NCI-H146 treated with DMSO at 0.1 percent for 48 hours (cell line): Measurements from ENCODE around the gene SLC19A2.
A peak's percentile ranks its signal among the peaks of the same experiment; 100 is the strongest.

Source experiments
- DNase-seq: peaks from one replicate; lab custom pipeline; 2025; ENCODE audit not compliant: unreplicated experiment; lab: John Stamatoyannopoulos, UW

Gene SLC19A2

GRCh38 chr1:169478094-169478672 lies 7.6 kb downstream of the SLC19A2 start:
- DNase-seq: no peak

DNA sequence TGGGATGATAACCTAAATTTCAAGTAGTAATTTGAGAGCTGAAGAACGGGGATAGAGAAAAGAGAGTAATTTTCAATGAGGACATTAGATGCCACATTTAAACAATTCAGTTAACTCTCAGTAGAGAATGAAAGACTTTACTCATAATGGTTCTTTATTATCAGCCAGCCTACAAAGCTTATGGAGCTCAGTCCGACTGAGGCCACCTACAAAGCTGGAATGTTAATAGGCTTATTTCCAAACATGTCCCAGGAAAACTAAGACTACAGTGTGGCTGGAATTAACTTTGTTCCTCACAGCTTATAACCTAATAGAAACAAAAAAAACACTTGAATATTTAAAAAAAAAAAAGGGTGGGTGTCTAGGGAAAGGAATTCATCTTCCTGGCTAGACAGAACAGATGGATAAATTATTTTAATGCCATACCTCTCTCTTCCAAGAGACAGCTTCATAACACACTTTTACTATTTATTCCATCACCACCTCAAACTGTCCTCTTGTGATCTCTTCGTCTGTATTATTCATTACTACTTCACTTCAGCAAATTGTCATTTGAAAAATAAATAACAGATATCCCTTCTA lies 9.8 kb downstream of the SLC19A2 start:
- DNase-seq: no peak

- DNase-seq: no peak
Measured at GRCh38 chr1:169474302-169474995, 11.3 kb downstream of the SLC19A2 start.

DNA sequence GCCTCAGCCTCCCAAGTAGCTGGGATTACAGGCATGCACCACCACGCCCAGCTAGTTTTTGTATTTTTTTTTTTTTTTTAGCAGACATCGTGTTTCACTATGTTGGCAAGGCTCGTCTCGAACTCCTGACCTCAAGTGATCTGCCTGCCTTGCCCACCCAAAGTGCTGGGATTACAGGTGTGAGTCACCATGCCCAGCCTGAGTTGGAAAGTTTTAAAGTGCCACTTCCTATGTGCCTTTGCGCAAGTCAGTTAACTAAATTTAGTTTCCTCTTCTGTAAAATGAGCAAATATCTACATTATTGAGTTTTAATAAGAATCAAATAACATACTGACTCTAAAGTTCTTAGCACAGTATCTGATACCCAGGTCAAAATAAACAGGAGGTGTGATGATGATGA lies 12.4 kb downstream of the SLC19A2 start:
- DNase-seq: no peak

DNA sequence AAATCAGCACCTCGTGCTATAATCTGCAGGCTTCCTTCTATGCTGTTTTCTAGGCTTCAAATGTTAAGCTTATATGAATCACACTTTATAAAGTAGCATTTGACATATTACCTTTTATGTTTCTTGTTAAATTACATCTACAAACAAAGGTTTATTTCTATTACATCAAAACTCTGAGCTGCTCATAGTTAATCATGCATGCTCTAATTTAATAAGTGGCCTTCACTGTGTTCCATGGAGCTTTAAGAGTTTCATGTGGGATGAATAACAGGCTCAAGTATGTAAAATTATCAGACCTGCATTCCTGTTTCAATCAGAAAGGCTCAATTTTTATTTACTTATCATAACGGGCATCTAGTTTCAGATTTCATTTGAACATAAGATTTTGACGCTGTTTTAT lies 13.0 kb downstream of the SLC19A2 start:
- no peak for DNase-seq

GRCh38 chr1:169468982-169469381 lies 16.8 kb downstream of the SLC19A2 start:
- DNase-seq: no peak

DNA sequence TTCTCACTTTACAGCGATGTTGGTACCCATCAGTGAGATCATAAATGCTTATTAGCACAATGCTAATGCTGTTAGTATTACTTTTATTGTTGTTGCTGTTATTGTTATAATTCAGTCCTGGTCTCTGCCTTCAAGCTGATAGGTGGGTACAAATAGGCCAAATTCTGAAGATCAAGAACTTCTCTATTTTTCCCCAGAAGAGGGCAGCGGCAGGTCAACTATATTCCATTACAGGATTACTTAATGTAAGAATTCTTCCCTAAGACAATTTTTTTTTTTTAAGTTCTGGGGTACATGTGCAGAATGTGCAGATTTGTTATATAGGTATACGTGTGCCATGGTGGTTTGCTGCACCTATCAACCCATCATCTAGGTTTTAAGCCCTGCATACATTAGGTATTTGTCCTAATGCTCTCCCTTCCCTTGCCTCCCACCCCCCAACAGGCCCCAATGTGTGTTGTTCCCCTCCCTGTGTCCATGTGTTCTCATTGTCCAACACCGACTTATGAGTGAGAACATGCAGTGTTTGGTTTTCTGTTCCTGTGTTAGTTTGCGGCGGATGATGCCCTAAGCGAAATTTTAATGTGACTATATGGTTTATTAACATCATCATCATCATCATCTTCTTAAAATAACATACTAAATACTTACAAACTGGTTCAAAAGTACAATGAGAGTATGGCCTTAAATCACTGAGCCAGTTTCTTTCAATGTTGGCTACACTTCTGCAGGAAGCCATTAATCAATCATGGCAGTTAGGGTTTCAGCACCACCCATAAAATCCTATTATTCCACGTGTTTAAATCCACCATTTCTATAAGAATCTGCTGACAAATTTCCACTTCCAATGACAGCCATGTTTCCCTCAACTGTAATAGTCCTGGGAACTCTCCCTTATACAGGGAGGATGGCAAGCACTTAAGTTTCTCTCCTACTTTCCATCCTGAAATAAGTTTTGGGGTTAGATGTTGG lies 19.2 kb downstream of the SLC19A2 start:
- DNase-seq: peak; percentile 22

- no peak for DNase-seq
Measured at GRCh38 chr1:169465281-169465680, 20.5 kb downstream of the SLC19A2 start.

DNA sequence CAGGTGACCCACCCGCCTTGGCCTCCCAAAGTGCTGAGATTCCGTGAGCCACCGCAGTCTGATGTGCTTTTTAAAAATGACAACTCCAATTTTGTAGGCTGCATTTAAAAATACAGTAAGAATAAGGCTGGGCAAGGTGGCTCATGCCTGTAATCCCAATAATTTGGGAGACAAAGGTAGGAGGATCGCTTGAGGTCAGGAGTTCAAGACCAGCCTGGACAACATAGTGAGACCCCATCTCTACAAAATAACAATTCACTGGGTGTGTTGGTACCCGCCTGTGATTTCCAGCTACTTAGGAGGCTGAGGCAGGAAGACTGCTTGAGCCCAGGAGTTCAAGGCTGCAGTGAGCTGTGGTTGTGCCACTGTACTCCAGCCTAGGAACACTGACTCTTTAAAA lies 23.4 kb downstream of the SLC19A2 start:
- DNase-seq: no peak

GRCh38 chr1:169461390-169462000 lies 24.2 kb downstream of the SLC19A2 start:
- no peak for DNase-seq

DNA sequence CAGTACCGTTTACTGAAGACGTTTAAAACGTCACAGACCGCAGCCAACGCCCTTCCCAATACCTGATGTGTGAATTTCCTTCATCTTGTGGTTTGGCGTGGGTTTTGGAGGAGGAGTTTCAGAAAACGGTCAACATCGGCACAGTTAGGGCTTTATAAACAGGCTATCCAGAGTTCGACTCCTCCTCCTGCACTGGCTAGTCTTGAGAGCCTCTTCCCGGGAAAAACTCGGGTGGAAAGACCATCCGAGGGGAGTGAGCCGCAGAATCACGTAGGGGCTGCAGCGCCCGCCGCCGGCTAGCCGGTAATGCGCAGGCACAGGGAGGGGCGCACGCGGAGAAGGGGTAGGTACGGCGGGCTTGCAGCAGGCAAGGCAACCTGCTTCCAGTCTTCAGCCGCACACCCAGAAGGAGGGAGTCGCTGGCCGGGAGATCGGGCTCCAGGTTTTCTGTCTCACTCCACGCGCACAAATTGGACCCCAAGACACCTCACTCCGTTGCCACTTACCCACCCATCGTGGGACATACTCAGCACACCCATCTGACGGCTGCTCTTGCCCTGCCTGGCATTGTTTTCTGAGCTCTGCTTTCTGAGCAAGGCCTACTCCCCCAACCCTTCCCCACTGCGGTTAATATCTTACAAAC lies 25.4 kb downstream of the SLC19A2 start:
- DNase-seq: no peak

GRCh38 chr1:169457443-169457842 lies 28.3 kb downstream of the SLC19A2 start:
- DNase-seq: no peak

DNA sequence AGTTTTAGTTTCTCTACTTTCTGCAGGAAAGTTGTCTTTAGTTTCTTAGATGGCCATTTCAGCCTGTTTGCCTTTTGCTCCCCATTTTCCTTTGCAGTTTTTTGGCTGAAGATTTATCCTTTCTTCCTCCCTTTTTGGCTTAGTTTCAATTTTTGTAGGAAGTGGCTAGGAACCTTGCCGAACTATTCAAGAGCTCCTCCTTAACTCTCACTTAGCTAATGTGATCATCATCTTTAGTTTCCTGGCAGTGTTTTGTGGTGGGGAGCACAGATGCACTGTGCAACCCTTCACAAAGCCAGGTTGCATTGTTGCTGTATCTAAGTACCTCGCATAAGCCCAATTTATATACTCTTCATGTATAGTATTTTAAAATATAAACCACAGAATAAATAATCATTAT lies 29.7 kb downstream of the SLC19A2 start:
- DNase-seq: no peak

DNA sequence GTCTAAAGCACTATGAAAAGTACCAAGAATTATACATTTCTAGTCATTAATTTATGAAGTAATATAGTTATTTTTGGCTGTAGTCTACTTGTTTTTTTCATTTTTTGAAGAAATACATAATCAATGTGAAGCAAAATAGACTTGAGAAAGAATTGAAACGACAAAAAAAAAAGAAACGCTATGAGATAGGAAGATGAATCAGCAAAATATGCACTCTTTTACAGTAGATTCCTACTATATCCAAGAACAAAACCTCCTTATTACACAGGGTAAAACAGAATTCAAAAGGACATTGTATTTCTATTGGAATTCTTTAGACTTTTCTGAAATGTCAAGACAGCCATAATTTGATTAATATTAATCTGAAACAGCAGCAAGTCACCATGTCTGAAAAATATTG lies 32.8 kb downstream of the SLC19A2 start:
- no peak for DNase-seq

DNA sequence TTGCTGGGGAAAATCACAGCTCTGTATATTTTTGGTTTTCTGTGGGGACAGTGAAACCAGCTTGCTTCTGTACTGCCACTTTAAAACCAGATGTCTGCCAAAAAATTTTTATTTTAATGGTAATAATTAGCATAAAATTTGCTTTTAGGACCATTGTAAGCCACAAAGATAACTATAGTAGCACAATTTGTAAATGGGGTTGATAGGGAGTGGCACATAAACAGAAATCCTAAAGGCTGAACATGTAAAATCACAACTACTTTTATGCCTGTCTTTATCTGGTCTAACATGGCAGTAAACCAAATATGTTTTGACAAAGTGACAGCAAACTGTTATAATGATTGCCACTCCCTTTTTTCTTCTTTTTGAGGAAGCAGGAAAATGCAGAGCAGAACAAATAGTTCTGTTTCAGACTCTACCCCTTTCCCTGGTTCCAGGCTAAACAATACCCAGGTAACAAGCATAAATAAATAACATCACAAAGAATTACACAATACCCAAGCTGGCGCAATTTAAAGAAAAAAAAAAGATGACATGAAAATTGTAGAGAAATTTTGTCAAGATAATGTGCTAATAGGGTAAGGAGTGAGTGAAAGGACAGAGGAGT lies 34.4 kb downstream of the SLC19A2 start:
- no peak for DNase-seq

- no peak for DNase-seq
Measured at GRCh38 chr1:169443923-169444322, 41.8 kb downstream of the SLC19A2 start.

DNA sequence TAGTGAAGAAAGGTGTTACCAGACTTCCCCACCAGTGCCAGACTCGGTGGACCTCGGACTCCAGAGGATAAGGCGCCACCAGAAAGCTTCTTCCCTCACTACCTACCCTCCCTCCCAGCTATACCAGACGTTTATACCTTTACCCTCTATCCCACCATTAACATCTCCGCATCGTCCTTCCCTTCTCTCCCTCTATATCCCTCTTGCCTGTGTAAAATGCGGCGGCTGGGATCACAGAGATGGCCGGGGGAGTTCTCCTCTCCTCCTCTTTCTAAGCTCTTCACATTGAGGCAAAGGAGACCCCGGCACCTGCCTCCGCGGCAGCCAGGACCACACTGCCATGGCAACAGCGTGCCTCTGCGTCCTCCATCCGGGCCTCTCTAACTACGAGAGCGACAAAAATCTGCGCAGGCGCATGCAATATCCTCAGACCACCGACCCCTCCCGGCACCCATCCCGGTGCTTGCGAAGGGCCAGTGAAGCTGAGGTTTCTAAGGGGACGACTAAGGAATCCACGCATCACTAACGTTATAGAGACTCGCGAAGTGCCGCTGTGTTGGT lies 58.6 kb downstream of the SLC19A2 start, which contains the start of gene CCDC181:
Gene CCDC181 (minus strand): TSS at position 394 of the 561 bp plus-strand sequence. CDS start 2,547 bp downstream, outside the sequence.
- no peak for DNase-seq

- no peak for DNase-seq
Measured at GRCh38 chr1:169426174-169426705, 59.5 kb downstream of the SLC19A2 start.

- no peak for DNase-seq
Measured at GRCh38 chr1:169421309-169421708, 64.4 kb downstream of the SLC19A2 start.
